Activated B cell treated with CpG ODN at 0.5 μM for 24 hours (primary cell): ENCODE measurements around the gene PCCB. TPM values are rescaled to one million over a fixed set of nuclear protein-coding genes. Genes with fewer than 3 reads are reported as not detected.

Experiments used
- ATAC-seq: fragments of 200-7000 bp; cut with Tn5 transposase; one replicate; pipeline ENCODE4 v1.10.0; 2021; ENCODE audit warnings: low read depth, mild to moderate bottlenecking, moderate library complexity
- CTCF ChIA-PET: fragments of 350-600 bp; sonication (Branson Sonifier 250); formaldehyde crosslinking; loops from one replicate; lab custom pipeline; 2021; ENCODE audit warnings: antibody characterized with exemption; lab: Charles Lee
- POLR2A ChIA-PET: fragments of 350-600 bp; sonication (Branson Sonifier 250); formaldehyde crosslinking; loops from one replicate; lab custom pipeline; 2021; ENCODE audit warnings: antibody characterized with exemption; lab: Charles Lee
- DNase-seq: peaks from one replicate; pipeline ENCODE4 v3.0.0; 2022
- H3K27ac Mint-ChIP-seq: one replicate; pipeline ENCODE4 v1.8.0; 2020; ENCODE audit warnings: mixed read lengths
- H3K27me3 Mint-ChIP-seq: one replicate; pipeline ENCODE4 v1.8.0; 2021; ENCODE audit warnings: mixed read lengths
- H3K36me3 Mint-ChIP-seq: one replicate; pipeline ENCODE4 v1.8.0; 2021; ENCODE audit warnings: low read depth, mixed read lengths
- H3K4me1 Mint-ChIP-seq: one replicate; pipeline ENCODE4 v1.8.0; 2021; ENCODE audit warnings: mixed read lengths
- H3K4me3 Mint-ChIP-seq: one replicate; pipeline ENCODE4 v1.8.0; 2020; ENCODE audit warnings: mild to moderate bottlenecking, mixed read lengths
- H3K9me3 Mint-ChIP-seq: one replicate; pipeline ENCODE4 v1.8.0; 2020; ENCODE audit warnings: mixed read lengths
- intact Hi-C: fragments of 100-400 bp; cut with micrococcal nuclease; formaldehyde crosslinking; loops from one replicate; pipeline ENCODE4 v1.15.1; 2024
- total RNA-seq: library from RNA; stranded (reverse); gene quantifications from 2 replicates; pipeline ENCODE4 v1.2.3, GENCODE V29; 2022
- TF ChIP-seq, protein P1 (sequence below): fragments of 200-600 bp; IDR thresholded peaks from one replicate; pipeline ENCODE4 v1.8.0; 2022; ENCODE audit warnings: antibody characterized with exemption, mild to moderate bottlenecking

PCCB gene
- total RNA-seq, 1 donor from 2014 or later: 31.2 TPM

GRCh38 chr3:136249593-136249992, 547 bp upstream of the PCCB start:
- peak overlapping the region; percentile 92 for H3K4me3 Mint-ChIP-seq
- no peak for DNase-seq
- H3K9me3 Mint-ChIP-seq: no peaks in the 10 kb centered on the region
- intact Hi-C loops: no loop called here
- TF ChIP-seq, protein P1, sequence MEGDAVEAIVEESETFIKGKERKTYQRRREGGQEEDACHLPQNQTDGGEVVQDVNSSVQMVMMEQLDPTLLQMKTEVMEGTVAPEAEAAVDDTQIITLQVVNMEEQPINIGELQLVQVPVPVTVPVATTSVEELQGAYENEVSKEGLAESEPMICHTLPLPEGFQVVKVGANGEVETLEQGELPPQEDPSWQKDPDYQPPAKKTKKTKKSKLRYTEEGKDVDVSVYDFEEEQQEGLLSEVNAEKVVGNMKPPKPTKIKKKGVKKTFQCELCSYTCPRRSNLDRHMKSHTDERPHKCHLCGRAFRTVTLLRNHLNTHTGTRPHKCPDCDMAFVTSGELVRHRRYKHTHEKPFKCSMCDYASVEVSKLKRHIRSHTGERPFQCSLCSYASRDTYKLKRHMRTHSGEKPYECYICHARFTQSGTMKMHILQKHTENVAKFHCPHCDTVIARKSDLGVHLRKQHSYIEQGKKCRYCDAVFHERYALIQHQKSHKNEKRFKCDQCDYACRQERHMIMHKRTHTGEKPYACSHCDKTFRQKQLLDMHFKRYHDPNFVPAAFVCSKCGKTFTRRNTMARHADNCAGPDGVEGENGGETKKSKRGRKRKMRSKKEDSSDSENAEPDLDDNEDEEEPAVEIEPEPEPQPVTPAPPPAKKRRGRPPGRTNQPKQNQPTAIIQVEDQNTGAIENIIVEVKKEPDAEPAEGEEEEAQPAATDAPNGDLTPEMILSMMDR: no peak
- H3K27ac Mint-ChIP-seq: peak overlapping the region; percentile 95
- H3K27me3 Mint-ChIP-seq: no peaks in the 10 kb centered on the region
- H3K36me3 Mint-ChIP-seq: peaks cover 1% of the 10 kb centered on the region
- ATAC-seq: no peak
- POLR2A ChIA-PET: interaction anchor here (0.7 to 4.8 kb wide), 3 partner anchors 54 to 469 kb away, joined by 6 to 84 read pairs (median 8); partner anchors contain the start of gene MSL2
- H3K4me1 Mint-ChIP-seq: peaks cover 23% of the 10 kb centered on the region
- CTCF ChIA-PET: interaction anchor here (1.6 to 2.4 kb wide), 3 partner anchors 52 to 503 kb away, joined by 4 to 14 read pairs (median 9); partner anchors contain the start of gene STAG1

DNA sequence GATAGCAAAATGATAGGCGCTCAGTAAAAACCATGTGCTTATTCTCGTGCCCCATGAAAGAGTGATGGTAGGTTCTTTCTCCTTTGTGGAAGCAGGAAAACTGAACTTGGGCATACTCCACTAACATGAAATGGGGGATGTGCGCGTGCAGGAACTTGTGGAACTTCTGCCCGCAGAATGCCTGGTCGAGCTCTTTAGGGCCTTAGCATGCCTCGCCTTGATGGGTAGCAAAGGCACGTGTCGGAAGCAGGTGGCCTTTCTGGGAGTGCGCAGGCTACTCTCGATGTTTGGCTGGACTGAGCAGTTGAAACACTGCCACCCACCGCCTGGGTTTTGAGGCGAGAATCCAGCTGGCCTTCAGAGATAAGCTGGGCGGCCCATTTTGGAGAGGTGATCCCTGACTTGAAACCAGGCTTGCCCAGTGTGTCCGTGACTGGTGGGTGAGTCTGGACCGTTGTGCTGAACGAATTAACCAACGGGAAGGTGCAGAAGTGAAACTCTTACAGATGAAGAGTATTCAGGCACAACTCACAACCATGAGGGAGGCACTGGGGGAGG, 842 bp downstream of the PCCB start:
- ChIA-PET POLR2A (interaction anchor here (0.6 to 4.8 kb wide), 7 partner anchors 14 to 662 kb away, joined by 3 to 84 read pairs (median 4); partner anchors contain the start of genes MSL2, NCK1 and STAG1), CTCF (interaction anchor here (0.6 to 2.4 kb wide), 5 partner anchors 13 to 612 kb away, joined by 3 to 14 read pairs (median 4); partner anchors contain the start of gene STAG1)
- Mint-ChIP-seq H3K4me3 (peak overlapping the region; percentile 92), H3K27me3 (no peaks in the 10 kb centered on the region), H3K9me3 (no peaks in the 10 kb centered on the region), H3K4me1 (peaks cover 23% of the 10 kb centered on the region), H3K27ac (peak overlapping the region; percentile 95), H3K36me3 (peaks cover 5% of the 10 kb centered on the region)
- DNase-seq: peak; percentile 27
- no peak for ATAC-seq
- intact Hi-C loops: loop anchor here (1.0 to 10.0 kb wide), 8 partner anchors 55 to 1764 kb away; partner anchors contain the start of genes ANAPC13, CEP63, MSL2 and NCK1
- TF ChIP-seq, protein P1: no peak

DNA sequence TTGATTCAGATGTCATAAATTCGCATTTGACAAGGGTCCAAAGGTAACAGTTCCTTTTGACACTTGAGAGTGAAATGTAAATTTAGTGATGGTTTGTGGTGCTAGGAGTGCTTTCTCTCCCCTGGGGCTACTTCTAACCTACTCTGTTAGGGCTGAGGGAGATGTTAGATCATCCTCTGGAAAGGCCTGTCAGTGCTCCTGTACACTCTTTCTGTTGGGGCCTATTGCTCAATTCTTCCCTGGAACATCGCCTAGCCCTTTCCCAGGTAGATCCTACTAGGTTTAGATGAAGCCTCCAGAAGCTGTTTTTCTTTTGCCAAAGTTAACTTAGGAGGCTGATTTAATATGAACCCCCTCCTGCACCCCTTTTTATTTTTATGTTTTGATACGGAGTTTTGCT, 1.4 kb downstream of the PCCB start:
- TF ChIP-seq, protein P1: no peak
- peaks cover 23% of the 10 kb centered on the region for H3K4me1 Mint-ChIP-seq
- H3K27ac Mint-ChIP-seq: peak overlapping the region; percentile 95
- H3K9me3 Mint-ChIP-seq: no peaks in the 10 kb centered on the region
- ATAC-seq (no peak), DNase-seq (no peak)
- H3K27me3 Mint-ChIP-seq: no peaks in the 10 kb centered on the region
- ChIA-PET POLR2A (interaction anchor here (0.6 to 4.8 kb wide), 6 partner anchors 13 to 501 kb away, joined by 3 to 84 read pairs (median 5); partner anchors contain the start of genes MSL2 and STAG1), CTCF (interaction anchor here (0.6 to 2.4 kb wide), 5 partner anchors 13 to 612 kb away, joined by 3 to 14 read pairs (median 4); partner anchors contain the start of gene STAG1)
- peak overlapping the region; percentile 92 for H3K4me3 Mint-ChIP-seq
- peaks cover 11% of the 10 kb centered on the region for H3K36me3 Mint-ChIP-seq
- intact Hi-C loops: loop anchor here (5.0 to 10.0 kb wide), 3 partner anchors 287 to 1764 kb away; partner anchors contain the start of genes ANAPC13, CEP63 and PPP2R3A

GRCh38 chr3:136255672-136256406, 5.7 kb downstream of the PCCB start:
- POLR2A ChIA-PET: no interaction called here
- peaks cover 42% of the 10 kb centered on the region for H3K36me3 Mint-ChIP-seq
- H3K4me3 Mint-ChIP-seq: no peak overlapping the region
- no peak overlapping the region for H3K27ac Mint-ChIP-seq
- no peak for ATAC-seq
- no peak for DNase-seq
- CTCF ChIA-PET: no interaction called here
- intact Hi-C loops: loop anchor here (10.0 kb wide), 1 partner anchor 291 kb away; the partner anchor contains the start of gene PPP2R3A
- no peaks in the 10 kb centered on the region for H3K9me3 Mint-ChIP-seq
- TF ChIP-seq, protein P1: no peak
- no peaks in the 10 kb centered on the region for H3K27me3 Mint-ChIP-seq
- H3K4me1 Mint-ChIP-seq: peaks cover 13% of the 10 kb centered on the region
